Adipocyte (in vitro differentiated cells): ENCODE measurements around the gene DCST1.
A peak's percentile ranks its signal among the peaks of the same experiment; 100 is the strongest.

Source experiments
- DNase-seq: peaks from one replicate; pipeline ENCODE4 v3.0.0-alpha.2; 2015; ENCODE audit warnings: low read depth
- H3K27me3 ChIP-seq: replicated peaks from 2 replicates; pipeline ENCODE4 v1.7.0; 2013; ENCODE audit warnings: mild to moderate bottlenecking, low read length, moderate library complexity; ENCODE audit not compliant: control insufficient read depth, insufficient read depth
- H3K36me3 ChIP-seq: 2 replicates; pipeline ENCODE4 v1.7.0; 2013; ENCODE audit warnings: low read length, mild to moderate bottlenecking, moderate library complexity; ENCODE audit not compliant: control insufficient read depth, insufficient read depth, severe bottlenecking
- H3K4me1 ChIP-seq: 2 replicates; pipeline ENCODE4 v1.7.0; 2013; ENCODE audit warnings: mild to moderate bottlenecking, low read length, moderate library complexity; ENCODE audit not compliant: control insufficient read depth, insufficient read depth
- H3K4me3 ChIP-seq: 2 replicates; pipeline ENCODE4 v1.7.0; 2013; ENCODE audit warnings: mild to moderate bottlenecking, low read length, moderate library complexity
- H3K9ac ChIP-seq: 2 replicates; pipeline ENCODE4 v1.7.0; 2013; ENCODE audit warnings: mild to moderate bottlenecking, low read length, moderate library complexity
- H3K9me3 ChIP-seq: 2 replicates; pipeline ENCODE4 v1.7.0; 2013; ENCODE audit warnings: mild to moderate bottlenecking, low read length, moderate library complexity; ENCODE audit not compliant: control insufficient read depth

The DCST1 gene

DNA sequence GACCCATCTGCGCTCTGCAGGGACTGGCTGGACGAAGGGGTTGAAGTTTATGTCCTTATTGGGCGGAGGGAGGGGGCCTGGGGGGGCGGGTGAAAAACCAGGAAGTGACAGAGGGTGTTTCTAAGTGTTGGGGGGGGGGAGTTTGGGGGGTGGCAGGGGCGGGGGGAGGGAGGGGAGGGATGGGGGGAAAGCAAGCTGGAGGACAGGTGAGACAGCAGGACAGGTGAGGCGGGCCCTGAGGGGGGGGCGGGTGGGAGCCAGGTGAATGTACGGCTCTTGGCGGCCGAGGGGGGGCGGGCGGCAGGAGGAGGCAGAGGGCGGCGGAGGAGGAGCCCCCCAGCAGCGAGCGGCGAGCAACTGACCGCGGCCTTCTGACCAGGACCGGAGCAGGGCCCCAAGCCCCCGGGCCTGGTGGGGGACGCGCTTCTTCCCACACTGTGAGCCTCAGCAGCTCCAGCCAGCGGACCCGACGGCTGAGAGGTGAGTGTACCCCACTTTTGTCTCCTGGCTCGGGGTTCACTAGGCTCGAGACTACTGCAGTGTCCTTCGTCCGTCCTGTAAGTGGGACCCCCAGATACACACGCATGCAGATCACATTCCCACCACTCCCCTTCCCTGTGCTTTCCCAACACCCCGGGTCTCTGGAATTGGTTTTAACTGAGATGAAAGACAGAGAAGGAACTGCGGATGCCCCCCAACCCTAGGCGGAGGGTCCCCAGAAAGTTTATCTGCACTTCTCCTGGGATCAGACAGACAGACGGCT, 31.0 kb upstream of the DCST1 start, which contains the start of gene ZBTB7B:
Gene ZBTB7B (plus strand): TSS at position 339 of the 763 bp plus-strand sequence. CDS start 11,859 bp downstream, outside the sequence.
- Histone ChIP-seq H3K9me3 (no peaks in the 10 kb centered on the region), H3K4me1 (peaks cover 53% of the 10 kb centered on the region), H3K27me3 (no peaks in the 10 kb centered on the region), H3K36me3 (no peaks in the 10 kb centered on the region), H3K4me3 (peak within 1 kb of the TSS; percentile 100), H3K9ac (peak within 1 kb of the TSS; percentile 100)
- DNase-seq: peak; percentile 59

DNA sequence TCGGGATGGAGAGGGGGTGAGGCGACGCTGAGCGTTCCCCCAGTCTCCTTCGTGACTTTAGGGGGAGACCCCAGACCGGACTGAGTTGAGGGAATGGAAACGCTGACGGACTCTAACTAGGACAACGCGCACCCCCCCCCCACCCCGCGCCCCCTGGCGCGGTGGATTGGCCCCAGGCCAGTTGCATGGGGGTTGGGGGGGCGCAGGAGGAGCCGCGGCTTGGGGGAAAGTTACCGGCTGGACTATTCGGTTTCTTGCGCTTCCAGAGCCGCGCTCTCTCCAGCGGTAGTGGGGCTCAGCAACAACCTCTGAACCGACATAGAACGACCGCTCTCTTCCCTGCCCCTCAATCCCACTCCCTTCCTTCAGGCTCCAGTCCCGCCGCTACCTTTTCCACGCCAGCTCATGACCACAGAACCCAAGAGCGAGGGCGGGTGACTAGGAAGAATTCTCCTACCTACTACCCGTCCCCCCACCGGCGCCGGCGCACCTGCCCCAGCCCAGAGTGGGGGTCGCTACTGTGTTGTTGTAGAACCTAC, 30.3 kb upstream of the DCST1 start:
- peak; percentile 58 for DNase-seq
- Histone ChIP-seq H3K36me3 (no peaks in the 10 kb centered on the region), H3K4me3 (peak overlapping the region; percentile 100), H3K9me3 (no peaks in the 10 kb centered on the region), H3K4me1 (peaks cover 60% of the 10 kb centered on the region), H3K27me3 (no peaks in the 10 kb centered on the region), H3K9ac (peak overlapping the region; percentile 100)

DNA sequence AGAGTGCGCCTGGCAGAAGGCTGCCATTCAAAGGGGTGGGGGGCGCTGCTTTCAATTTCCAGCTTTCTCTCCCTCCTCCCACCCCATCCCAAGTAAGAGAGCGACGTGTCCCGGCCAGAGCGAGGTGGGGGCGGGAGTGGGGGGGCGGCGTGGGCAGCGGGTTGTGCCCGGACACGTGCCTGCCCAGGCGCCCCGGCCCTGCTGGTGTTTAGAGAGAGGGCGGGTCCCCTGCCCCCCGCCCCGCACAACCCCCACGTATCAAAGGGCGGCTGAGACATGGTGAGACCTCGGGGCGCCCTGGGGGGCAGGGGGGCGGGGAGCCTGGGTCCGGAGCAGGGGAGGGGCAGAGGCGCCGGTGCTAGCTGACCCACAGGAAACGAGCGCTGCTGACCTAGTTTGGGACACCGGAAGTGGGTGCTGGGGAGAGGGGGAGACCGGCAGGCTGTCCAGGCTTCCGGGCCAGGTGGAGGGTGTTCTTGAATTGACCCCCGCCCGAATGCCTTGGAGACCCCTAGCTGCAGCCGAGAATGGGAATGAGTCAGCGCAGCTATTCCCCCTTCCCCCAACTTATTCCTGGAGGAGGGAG, 29.8 kb upstream of the DCST1 start:
- Histone ChIP-seq H3K9me3 (no peaks in the 10 kb centered on the region), H3K4me3 (peak overlapping the region; percentile 100), H3K36me3 (no peaks in the 10 kb centered on the region), H3K27me3 (no peaks in the 10 kb centered on the region), H3K9ac (peak overlapping the region; percentile 100), H3K4me1 (peaks cover 59% of the 10 kb centered on the region)
- peak; percentile 73 for DNase-seq

DNA sequence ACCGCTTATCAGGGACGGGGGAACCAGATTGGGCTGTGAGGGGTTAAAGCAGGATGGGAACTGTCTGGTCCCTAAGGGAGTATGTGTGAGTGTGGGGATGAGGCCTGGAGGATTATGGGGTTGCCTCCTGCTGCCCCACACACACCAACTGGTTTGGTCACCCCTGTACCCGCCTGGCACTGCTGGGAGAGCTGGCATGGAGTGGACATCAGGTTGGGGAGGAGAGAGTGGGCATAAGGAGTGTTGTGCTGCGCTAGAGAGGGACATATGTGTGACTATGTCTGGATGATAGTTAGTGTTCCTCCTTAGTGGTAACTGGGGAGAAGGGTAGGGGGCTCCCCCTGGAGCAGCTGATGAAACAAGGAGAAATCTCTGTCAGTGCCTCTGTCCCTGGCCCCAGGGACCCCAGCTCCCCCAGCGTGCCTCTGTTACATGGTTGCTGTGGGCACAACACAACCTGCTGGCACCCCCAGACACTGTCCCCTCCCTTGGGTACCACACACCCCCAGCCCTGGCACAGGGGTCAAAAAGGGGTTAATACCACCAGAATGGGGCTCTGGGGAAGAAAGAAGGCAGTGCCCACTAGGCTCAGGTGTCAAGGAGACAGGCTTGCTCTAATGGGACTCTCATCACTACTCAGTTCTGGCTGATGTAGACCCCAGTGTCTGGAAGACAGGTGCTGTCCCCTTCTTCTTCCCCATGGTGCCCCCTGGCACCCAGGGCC, 29.1 kb upstream of the DCST1 start:
- H3K9me3 ChIP-seq: no peaks in the 10 kb centered on the region
- H3K4me3 ChIP-seq: peak overlapping the region; percentile 100
- no peaks in the 10 kb centered on the region for H3K27me3 ChIP-seq
- peak overlapping the region; percentile 100 for H3K9ac ChIP-seq
- peaks cover 55% of the 10 kb centered on the region for H3K4me1 ChIP-seq
- peak; percentile 45 for DNase-seq
- no peaks in the 10 kb centered on the region for H3K36me3 ChIP-seq

DNA sequence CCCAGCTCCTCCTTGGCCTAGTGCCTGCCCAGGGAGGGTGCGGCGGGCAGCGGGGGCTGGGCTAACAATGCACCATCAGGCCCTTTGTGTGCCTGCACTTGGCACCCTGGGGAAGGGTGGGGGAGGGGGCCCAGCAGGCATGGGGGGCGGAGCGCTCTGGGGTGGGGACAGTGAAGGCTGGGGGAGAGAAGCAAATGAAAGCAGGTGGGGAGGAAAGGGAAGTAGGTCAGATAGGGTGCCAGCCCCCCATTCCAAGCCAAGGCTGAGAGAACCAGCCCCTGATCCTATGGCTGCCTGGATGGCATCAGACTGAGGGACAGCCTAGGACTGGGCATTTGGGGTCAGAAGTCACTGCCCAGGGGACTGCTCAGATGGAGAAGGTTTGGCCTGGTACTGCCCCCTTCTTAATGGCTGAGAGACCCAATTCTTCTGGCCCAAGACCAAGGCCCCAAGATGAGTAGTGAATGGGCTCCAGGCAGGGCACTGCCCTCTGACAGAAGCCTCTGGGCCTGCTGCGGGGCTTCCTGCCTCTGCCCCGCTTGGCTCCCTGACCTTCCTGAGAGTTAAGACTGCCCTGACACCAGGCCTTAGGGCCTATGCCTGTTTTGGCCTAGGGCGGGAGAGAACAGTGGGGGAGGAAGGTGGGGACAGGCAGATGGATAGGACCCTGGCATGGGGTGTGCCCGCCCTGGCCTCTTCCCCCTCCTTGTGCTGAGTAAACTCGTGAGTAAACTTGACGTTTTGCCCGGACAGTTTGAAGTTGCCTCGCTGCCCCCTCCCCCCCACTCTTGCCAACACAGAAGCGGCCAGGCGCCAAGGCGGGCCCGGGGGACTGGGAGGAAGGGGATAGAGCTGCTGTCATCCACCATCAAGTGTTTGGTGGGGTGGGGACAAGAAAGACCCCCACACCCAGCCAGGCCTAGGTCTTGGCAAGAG, 28.3 kb upstream of the DCST1 start:
- Histone ChIP-seq H3K9me3 (no peaks in the 10 kb centered on the region), H3K4me1 (peaks cover 46% of the 10 kb centered on the region), H3K9ac (peak overlapping the region; percentile 100), H3K4me3 (peak overlapping the region; percentile 100), H3K36me3 (no peaks in the 10 kb centered on the region), H3K27me3 (no peaks in the 10 kb centered on the region)
- no peak for DNase-seq

DNA sequence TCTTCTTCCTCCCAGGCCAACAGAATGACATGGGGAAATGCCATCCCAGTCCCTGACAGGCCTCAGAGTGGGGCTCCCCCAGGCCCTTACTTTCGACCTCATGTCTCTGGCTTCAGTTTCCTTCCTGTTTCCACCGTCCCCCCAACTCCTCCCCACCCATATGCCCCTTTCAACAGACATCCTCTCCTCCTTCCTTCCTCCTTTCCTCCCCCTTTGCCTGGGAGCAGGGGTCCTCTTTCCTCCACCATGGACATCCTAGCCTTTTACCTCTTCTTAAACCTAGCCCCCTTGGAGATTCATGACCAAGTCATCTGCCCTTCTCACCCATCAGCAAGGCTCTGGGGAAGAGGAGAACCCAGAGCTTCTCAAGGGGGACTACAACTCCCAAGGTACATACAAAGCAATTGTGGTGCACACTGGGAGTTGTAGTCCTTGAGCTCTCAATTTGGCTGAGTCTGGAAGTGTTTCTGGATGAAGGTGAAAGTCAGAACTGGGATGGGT, 27.0 kb upstream of the DCST1 start:
- Histone ChIP-seq H3K4me1 (peaks cover 45% of the 10 kb centered on the region), H3K36me3 (peaks cover 4% of the 10 kb centered on the region)
- peak; percentile 31 for DNase-seq

DNA sequence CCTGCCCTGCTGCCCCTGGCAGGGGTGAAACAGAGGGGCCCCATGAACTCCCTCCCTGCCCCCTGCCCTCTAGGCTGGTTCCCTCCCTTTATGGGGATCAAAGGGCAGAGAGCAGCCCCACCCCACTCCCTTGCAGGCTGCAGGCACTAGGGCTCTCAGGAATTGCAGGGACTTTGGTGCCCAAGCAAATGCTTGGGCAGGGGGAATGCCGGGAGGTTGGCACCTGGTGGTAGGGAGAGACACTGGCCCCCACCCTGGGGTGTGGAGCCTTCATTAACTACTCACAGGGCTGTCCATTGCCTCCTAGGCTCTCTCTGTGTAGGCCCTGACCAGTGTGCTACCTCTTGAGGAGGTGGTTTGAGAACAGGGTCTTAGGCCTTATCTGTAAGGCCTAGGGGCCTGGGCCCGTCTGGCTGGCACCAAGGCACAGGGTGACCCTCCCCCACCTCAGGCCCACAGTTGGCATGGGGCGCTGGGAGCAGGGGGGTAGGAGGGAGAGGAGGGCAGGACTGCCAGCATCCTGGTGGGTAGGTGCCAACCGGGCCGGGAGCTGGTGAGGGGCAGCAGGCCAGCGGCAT, 26.3 kb upstream of the DCST1 start:
- H3K36me3 ChIP-seq: peaks cover 4% of the 10 kb centered on the region
- no peak for DNase-seq
- H3K27me3 ChIP-seq: no peaks in the 10 kb centered on the region
- H3K9ac ChIP-seq: no peak overlapping the region
- H3K4me3 ChIP-seq: no peak overlapping the region
- no peaks in the 10 kb centered on the region for H3K9me3 ChIP-seq
- peaks cover 49% of the 10 kb centered on the region for H3K4me1 ChIP-seq

More for the DNA sequence above, 27.0 kb upstream of the DCST1 start:
- Histone ChIP-seq H3K4me3 (no peak overlapping the region), H3K27me3 (no peaks in the 10 kb centered on the region), H3K9ac (no peak overlapping the region), H3K9me3 (no peaks in the 10 kb centered on the region)

DNA sequence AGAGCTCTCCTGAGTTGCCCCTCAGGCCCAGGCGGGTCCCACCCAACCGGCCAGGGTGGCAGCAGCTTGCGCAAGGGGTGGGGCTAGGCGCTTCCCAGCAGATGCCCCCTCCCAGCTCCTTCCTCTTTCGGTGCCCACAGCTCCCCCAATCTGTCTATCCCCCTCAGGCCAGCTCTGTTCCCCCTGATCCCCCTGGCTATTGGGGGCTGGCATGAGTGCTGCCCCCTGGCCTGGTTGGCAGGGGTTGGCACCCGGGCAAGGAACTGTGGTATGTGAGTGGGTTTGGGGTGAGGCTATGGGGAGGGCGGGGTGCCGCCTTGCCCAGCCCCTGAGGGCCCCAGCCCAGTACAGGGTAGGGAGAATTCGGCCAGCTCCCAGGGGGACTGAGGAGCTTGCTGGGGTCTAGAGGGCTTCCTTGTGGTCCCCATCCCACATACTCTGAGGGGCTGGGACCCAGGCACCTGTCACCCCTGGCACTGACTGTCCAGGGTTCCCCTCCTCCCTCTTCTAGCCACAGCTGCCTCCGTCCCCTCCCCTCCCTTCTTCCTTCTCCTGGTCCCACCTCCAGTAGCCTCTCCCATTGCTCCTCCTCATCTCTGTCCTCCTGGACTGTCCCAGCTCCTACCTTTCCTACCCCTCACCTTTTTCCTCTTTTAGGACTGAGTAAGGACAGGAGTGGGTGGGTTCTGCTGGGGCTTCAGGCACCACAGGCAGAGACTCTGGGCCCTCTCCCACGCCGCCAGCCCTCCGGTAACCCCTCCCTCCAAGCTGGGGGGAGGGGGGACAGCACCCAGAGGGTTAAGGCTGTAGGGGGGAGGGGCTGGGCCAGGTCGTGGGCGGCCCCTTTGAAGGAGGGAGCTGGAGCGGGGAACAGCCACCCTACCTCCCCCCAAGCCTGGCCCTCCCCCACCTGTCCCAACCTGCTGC, 25.3 kb upstream of the DCST1 start:
- H3K4me1 ChIP-seq: peaks cover 58% of the 10 kb centered on the region
- H3K4me3 ChIP-seq: no peak overlapping the region
- H3K9me3 ChIP-seq: no peaks in the 10 kb centered on the region
- DNase-seq: no peak
- H3K36me3 ChIP-seq: peaks cover 4% of the 10 kb centered on the region
- H3K9ac ChIP-seq: peak overlapping the region; percentile 34
- no peaks in the 10 kb centered on the region for H3K27me3 ChIP-seq

DNA sequence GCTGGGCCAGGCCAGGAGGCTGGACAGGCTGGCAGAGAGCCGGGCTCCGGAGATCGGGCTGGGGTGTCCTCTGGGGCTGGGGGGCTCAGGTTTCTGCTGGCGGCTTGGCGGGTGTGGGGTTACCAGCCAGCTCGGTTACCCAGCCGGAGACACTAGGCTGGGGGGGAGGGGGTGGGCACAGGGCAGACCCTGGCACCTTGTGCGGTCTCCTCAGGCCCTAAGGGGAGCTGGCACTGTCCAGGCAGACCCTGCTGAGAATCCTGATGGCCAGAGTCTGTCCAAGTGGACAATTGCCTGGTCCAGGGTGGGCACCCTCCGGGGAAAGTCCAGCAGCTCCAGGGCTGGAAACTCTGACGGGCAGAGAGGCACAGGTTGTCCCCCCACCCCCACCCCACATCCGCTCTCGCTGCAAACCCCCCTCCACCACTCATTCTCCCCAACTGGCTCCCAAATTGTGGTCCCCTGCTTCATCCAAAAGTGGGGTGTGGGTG, 24.4 kb upstream of the DCST1 start:
- Histone ChIP-seq H3K9me3 (no peaks in the 10 kb centered on the region), H3K4me1 (peaks cover 57% of the 10 kb centered on the region), H3K4me3 (no peak overlapping the region)

More for the DNA sequence above, 24.4 kb upstream of the DCST1 start:
- Histone ChIP-seq H3K9ac (no peak overlapping the region), H3K36me3 (peaks cover 9% of the 10 kb centered on the region), H3K27me3 (no peaks in the 10 kb centered on the region)
- no peak for DNase-seq
